OCI-LY7 (cell line): ENCODE results near the gene KIAA1671.

ENCODE experiments used
- CTCF ChIP-seq: fragments of 200-600 bp; sonication (generic); conservative IDR thresholded peaks from 2 replicates; pipeline ENCODE4 v1.5.1; 2014; ENCODE audit warnings: mild to moderate bottlenecking, antibody characterized with exemption, low read length, moderate library complexity, mixed read lengths
- EZH2phosphoT487 ChIP-seq: fragments of 200-600 bp; sonication (generic); IDR thresholded peaks from 2 replicates; pipeline ENCODE4 v1.6.1; 2018; ENCODE audit warnings: low read depth, borderline replicate concordance, mild to moderate bottlenecking, mixed run types, antibody characterized with exemption, low read length, moderate library complexity, mixed read lengths

DNA sequence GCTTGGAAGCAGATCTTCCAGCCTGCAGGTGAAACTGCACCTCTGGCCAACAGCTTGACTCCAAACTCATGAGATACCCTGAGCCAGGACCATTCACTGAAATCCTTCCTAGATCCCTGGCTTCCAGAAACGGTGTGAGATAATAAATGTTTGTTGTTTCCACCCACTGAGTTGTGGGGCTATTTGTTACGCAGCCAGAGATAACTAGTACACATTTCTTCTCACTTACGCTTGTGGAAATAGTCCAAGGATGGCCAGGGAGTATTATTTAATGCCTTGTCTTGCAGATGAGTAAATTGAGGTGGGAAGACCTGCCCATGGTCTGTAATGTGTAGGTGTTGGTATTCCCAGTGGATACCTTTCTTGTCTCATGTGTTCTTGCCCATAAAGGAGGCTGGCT lies 171.2 kb downstream of the KIAA1671 start:
- TF ChIP-seq CTCF (no peak), EZH2phosphoT487 (no peak)
